ENCODE data around the gene ADAMTS18.

GRCh38 chr16:77277571-77277970, 157.3 kb downstream of the ADAMTS18 start:
- TF ChIP-seq POLR2A (IDR thresholded peaks at IDR 0.05; ENCODE audit: low read length) (no peak), MAX (IDR thresholded peaks at IDR 0.05) (no peak), CTCF (IDR thresholded peaks at IDR 0.05) (no peak), JUNB (IDR thresholded peaks at IDR 0.05) (no peak), ELK1 (IDR thresholded peaks at IDR 0.05; ENCODE audit: low read depth, low read length) (no peak)
